ENCODE measurements around the gene BRCA2.

DNA sequence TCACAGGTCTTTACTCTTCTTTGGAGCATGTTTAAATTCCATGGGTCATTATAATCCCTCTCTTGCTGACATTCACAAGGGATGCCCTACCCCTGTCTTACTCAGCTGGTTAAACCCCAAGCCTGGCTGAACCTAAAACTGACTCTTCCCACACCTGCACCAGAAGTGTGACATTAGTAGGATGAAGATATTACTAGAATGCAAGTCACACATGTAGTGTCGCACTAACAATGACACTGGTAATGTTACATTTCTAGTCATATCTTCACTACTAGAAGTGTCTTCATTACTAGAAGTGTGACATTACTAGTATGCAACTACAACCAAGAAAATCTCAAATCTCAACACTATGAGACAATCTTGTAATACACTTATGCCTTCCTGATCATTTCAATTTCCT is 14.4 kb upstream of the BRCA2 start:
- TF ChIP-seq, protein P1, sequence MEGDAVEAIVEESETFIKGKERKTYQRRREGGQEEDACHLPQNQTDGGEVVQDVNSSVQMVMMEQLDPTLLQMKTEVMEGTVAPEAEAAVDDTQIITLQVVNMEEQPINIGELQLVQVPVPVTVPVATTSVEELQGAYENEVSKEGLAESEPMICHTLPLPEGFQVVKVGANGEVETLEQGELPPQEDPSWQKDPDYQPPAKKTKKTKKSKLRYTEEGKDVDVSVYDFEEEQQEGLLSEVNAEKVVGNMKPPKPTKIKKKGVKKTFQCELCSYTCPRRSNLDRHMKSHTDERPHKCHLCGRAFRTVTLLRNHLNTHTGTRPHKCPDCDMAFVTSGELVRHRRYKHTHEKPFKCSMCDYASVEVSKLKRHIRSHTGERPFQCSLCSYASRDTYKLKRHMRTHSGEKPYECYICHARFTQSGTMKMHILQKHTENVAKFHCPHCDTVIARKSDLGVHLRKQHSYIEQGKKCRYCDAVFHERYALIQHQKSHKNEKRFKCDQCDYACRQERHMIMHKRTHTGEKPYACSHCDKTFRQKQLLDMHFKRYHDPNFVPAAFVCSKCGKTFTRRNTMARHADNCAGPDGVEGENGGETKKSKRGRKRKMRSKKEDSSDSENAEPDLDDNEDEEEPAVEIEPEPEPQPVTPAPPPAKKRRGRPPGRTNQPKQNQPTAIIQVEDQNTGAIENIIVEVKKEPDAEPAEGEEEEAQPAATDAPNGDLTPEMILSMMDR (IDR thresholded peaks at IDR 0.05), result no peak
- TF ChIP-seq EZH2phosphoT487 (IDR thresholded peaks at IDR 0.05), result no peak
- no peak for TF ChIP-seq EZH2 (IDR thresholded peaks at IDR 0.05)
